ENCODE results near the gene ARMC7.

Gene ARMC7

GRCh38 chr17:75063201-75063600 lies 46.6 kb upstream of the ARMC7 start:
- H3K36me3 ChIP-seq (ENCODE audit: control insufficient read depth, insufficient read depth, low read length) = no peaks in the 10 kb centered on the region
- H3K27me3 ChIP-seq (ENCODE audit: control insufficient read depth, insufficient read depth, low read length) = no peaks in the 10 kb centered on the region
- H3K9me3 ChIP-seq (ENCODE audit: control insufficient read depth, low read length) = no peaks in the 10 kb centered on the region
- H3K4me3 ChIP-seq (ENCODE audit: low read depth, low read length) = no peak overlapping the region
- no peaks in the 10 kb centered on the region for H3K79me2 ChIP-seq
- no peak for TF ChIP-seq CTCF (IDR thresholded peaks at IDR 0.05)
- no peak overlapping the region for H2AFZ ChIP-seq
- no peak overlapping the region for H3K4me2 ChIP-seq (ENCODE audit: low read length)
- no peak overlapping the region for H3K9ac ChIP-seq
- H3K4me1 ChIP-seq = no peaks in the 10 kb centered on the region
- H3K27ac ChIP-seq = no peak overlapping the region

DNA sequence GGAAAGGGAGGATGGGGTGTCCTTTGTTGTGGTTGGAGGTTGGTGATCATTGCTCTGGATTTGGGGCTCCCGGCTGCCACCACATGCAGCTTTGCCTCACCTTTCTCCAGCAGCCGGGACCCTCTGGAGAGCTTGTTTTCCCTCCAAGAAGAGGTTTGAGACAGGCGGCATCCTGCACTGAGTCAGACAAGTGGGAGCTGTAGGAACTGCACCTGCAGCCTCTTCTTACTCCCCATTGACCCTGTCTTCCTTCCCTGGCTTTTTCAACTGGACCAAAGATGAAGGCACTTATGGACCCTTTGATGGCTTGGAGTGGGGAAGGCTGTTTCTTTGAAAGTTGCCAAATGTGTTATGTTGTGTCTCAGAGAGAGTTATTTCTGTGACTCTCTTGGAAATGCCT lies 46.1 kb upstream of the ARMC7 start:
- no peak overlapping the region for H3K4me3 ChIP-seq (ENCODE audit: low read depth, low read length)
- no peak overlapping the region for H3K9ac ChIP-seq
- no peaks in the 10 kb centered on the region for H3K27me3 ChIP-seq (ENCODE audit: control insufficient read depth, insufficient read depth, low read length)
- H3K4me1 ChIP-seq = no peaks in the 10 kb centered on the region
- no peak for TF ChIP-seq CTCF (IDR thresholded peaks at IDR 0.05)
- H3K4me2 ChIP-seq (ENCODE audit: low read length) = no peak overlapping the region
- no peak overlapping the region for H3K27ac ChIP-seq
- H3K36me3 ChIP-seq (ENCODE audit: control insufficient read depth, insufficient read depth, low read length) = no peaks in the 10 kb centered on the region
- no peak overlapping the region for H2AFZ ChIP-seq
- no peaks in the 10 kb centered on the region for H3K79me2 ChIP-seq
- H3K9me3 ChIP-seq (ENCODE audit: control insufficient read depth, low read length) = no peaks in the 10 kb centered on the region

DNA sequence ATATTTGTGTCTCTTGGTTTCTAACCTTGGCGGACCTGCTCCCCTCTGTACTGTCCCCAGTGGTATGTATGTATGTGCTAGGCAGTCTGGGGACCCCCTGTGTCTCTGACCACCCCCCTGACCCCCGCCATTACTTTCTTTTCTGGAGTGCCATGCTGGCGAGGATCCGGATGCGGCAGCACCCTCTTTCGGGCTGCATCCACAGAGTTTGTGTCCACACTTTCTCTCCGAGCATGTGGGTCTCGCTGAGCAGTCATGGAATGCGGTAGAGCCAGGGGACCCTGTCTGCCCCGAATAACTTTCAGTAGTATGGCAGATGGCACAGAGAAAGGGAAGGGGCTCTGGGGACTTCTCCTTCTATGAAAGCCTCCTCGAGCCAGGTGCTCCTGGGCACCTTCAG lies 45.7 kb upstream of the ARMC7 start:
- Histone ChIP-seq H3K27ac (no peak overlapping the region), H3K9ac (no peak overlapping the region), H2AFZ (no peak overlapping the region), H3K4me3 (ENCODE audit: low read depth, low read length) (no peak overlapping the region), H3K27me3 (ENCODE audit: control insufficient read depth, insufficient read depth, low read length) (no peaks in the 10 kb centered on the region), H3K4me2 (ENCODE audit: low read length) (no peak overlapping the region), H3K9me3 (ENCODE audit: control insufficient read depth, low read length) (no peaks in the 10 kb centered on the region), H3K4me1 (no peaks in the 10 kb centered on the region), H3K79me2 (no peaks in the 10 kb centered on the region), H3K36me3 (ENCODE audit: control insufficient read depth, insufficient read depth, low read length) (no peaks in the 10 kb centered on the region)
- no peak for TF ChIP-seq CTCF (IDR thresholded peaks at IDR 0.05)

DNA sequence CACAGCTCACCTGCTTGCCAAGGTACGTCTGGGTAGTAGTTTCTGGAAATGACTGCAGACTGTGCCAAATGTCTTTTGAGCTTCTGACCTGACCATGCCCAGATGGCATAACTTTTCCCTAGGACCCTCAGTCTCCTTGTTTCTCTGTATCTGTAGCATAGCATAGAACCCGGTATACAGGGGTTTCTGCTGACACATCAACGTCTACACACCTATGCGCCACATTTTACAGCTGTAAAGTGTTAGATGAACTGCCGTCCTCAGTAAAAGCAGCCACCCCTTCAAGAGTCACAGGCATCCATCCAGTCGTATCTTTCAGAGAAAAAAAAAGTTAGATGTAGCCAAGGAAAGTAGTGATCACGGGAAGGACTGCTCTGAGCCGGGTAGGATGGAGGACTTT lies 45.3 kb upstream of the ARMC7 start:
- TF ChIP-seq CTCF (IDR thresholded peaks at IDR 0.05) = no peak
- H2AFZ ChIP-seq = no peak overlapping the region
- H3K4me2 ChIP-seq (ENCODE audit: low read length) = no peak overlapping the region
- H3K9ac ChIP-seq = no peak overlapping the region
- no peaks in the 10 kb centered on the region for H3K4me1 ChIP-seq
- H3K27me3 ChIP-seq (ENCODE audit: control insufficient read depth, insufficient read depth, low read length) = no peaks in the 10 kb centered on the region
- no peak overlapping the region for H3K27ac ChIP-seq
- no peaks in the 10 kb centered on the region for H3K79me2 ChIP-seq
- no peak overlapping the region for H3K4me3 ChIP-seq (ENCODE audit: low read depth, low read length)
- H3K9me3 ChIP-seq (ENCODE audit: control insufficient read depth, low read length) = no peaks in the 10 kb centered on the region
- H3K36me3 ChIP-seq (ENCODE audit: control insufficient read depth, insufficient read depth, low read length) = no peaks in the 10 kb centered on the region

GRCh38 chr17:75064867-75065561 lies 44.8 kb upstream of the ARMC7 start:
- H3K9me3 ChIP-seq (ENCODE audit: control insufficient read depth, low read length) = no peaks in the 10 kb centered on the region
- H3K27me3 ChIP-seq (ENCODE audit: control insufficient read depth, insufficient read depth, low read length) = no peaks in the 10 kb centered on the region
- no peak overlapping the region for H3K9ac ChIP-seq
- no peak overlapping the region for H2AFZ ChIP-seq
- TF ChIP-seq CTCF (IDR thresholded peaks at IDR 0.05) = no peak
- no peak overlapping the region for H3K4me2 ChIP-seq (ENCODE audit: low read length)
- H3K79me2 ChIP-seq = no peaks in the 10 kb centered on the region
- H3K4me3 ChIP-seq (ENCODE audit: low read depth, low read length) = no peak overlapping the region
- no peak overlapping the region for H3K27ac ChIP-seq
- no peaks in the 10 kb centered on the region for H3K36me3 ChIP-seq (ENCODE audit: control insufficient read depth, insufficient read depth, low read length)
- H3K4me1 ChIP-seq = no peaks in the 10 kb centered on the region
